Measurements from ENCODE around the gene ALLC. TPM values are rescaled to one million over a fixed set of nuclear protein-coding genes. Genes with fewer than 3 reads are reported as not detected.

The ALLC gene
- total RNA-seq, 2 donors from 2014 or later: not detected

DNA sequence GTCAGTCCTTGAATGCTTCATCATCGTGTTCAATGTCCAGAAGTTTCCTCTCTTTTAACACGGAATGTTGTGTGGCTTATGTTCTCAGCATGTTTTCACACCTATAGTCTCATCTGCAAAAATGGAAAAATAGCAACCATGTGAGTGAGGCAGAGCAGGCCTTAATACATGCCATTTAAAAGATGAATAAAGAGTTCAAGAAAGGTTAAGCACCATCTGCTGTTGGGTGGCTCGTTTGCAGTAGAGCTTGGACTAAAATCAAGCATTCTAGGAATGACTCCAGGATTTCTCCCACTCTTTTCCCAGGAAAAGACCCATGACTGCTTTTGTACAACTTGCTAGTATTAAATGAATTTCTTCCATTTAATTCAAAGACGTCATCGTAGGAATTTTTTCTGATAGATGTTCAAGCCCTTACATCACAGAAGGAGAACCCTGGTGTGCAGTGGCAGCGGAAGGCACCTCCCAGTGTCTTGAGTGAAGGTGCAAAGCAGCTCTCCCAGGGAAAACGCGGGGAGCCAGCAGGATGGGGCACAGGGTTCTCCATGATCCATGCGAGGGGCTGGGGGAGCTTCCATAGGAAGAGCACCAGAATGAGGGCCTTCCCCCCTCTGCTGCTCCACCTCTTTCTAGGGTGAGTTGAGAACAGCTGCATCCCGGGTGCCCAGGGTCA is 55.0 kb downstream of the ALLC start:
- H3K4me1 Mint-ChIP-seq: no peaks in the 10 kb centered on the region
- H3K36me3 Mint-ChIP-seq (ENCODE audit: low read depth): no peaks in the 10 kb centered on the region
- no peak overlapping the region for H3K4me3 Mint-ChIP-seq
- H3K9me3 Mint-ChIP-seq: no peaks in the 10 kb centered on the region
- peaks cover 12% of the 10 kb centered on the region for H3K27me3 Mint-ChIP-seq
- H3K27ac Mint-ChIP-seq: no peak overlapping the region
- ATAC-seq (replicated peaks): no peak

DNA sequence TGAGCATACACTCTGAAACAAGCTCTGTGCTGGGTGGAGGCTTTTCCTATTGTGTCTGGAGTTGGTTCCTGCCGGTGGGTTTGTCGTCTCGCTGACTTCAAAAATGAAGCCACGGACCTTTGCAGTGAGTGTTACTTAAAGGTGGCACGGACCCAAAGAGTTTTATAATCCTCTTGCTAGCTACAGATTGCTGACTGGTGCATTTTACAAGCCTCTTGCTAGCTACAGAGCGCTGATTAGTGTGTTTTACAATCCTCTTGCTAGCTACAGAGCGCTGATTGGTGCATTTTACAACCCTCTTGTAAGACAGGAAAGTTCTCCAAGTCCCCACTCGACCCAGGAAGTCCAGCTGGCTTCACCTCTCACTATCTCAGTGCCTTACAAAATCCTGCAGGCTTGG is 60.7 kb downstream of the ALLC start:
- Mint-ChIP-seq H3K4me3 (no peak overlapping the region), H3K9me3 (no peaks in the 10 kb centered on the region), H3K27ac (no peak overlapping the region), H3K27me3 (peaks cover 4% of the 10 kb centered on the region), H3K36me3 (ENCODE audit: low read depth) (no peaks in the 10 kb centered on the region), H3K4me1 (no peaks in the 10 kb centered on the region)
- ATAC-seq (replicated peaks): no peak

- H3K4me1 Mint-ChIP-seq: no peaks in the 10 kb centered on the region
- peaks cover 29% of the 10 kb centered on the region for H3K27me3 Mint-ChIP-seq
- no peaks in the 10 kb centered on the region for H3K9me3 Mint-ChIP-seq
- H3K36me3 Mint-ChIP-seq (ENCODE audit: low read depth): no peaks in the 10 kb centered on the region
- ATAC-seq (replicated peaks): no peak
- H3K27ac Mint-ChIP-seq: no peak overlapping the region
- no peak overlapping the region for H3K4me3 Mint-ChIP-seq
Observed at GRCh38 chr2:3725002-3725401, 67.0 kb downstream of the ALLC start.

- H3K27ac Mint-ChIP-seq: no peak overlapping the region
- peaks cover 29% of the 10 kb centered on the region for H3K27me3 Mint-ChIP-seq
- no peak for ATAC-seq (replicated peaks)
- H3K4me1 Mint-ChIP-seq: no peaks in the 10 kb centered on the region
- no peaks in the 10 kb centered on the region for H3K36me3 Mint-ChIP-seq (ENCODE audit: low read depth)
- no peak overlapping the region for H3K4me3 Mint-ChIP-seq
- H3K9me3 Mint-ChIP-seq: no peaks in the 10 kb centered on the region
Observed at GRCh38 chr2:3725458-3726250, 67.7 kb downstream of the ALLC start.

- H3K27me3 Mint-ChIP-seq: peaks cover 29% of the 10 kb centered on the region
- no peaks in the 10 kb centered on the region for H3K4me1 Mint-ChIP-seq
- H3K36me3 Mint-ChIP-seq (ENCODE audit: low read depth): no peaks in the 10 kb centered on the region
- no peak for ATAC-seq (replicated peaks)
- H3K27ac Mint-ChIP-seq: no peak overlapping the region
- no peaks in the 10 kb centered on the region for H3K9me3 Mint-ChIP-seq
- H3K4me3 Mint-ChIP-seq: no peak overlapping the region
Observed at GRCh38 chr2:3726511-3726910, 68.5 kb downstream of the ALLC start.

DNA sequence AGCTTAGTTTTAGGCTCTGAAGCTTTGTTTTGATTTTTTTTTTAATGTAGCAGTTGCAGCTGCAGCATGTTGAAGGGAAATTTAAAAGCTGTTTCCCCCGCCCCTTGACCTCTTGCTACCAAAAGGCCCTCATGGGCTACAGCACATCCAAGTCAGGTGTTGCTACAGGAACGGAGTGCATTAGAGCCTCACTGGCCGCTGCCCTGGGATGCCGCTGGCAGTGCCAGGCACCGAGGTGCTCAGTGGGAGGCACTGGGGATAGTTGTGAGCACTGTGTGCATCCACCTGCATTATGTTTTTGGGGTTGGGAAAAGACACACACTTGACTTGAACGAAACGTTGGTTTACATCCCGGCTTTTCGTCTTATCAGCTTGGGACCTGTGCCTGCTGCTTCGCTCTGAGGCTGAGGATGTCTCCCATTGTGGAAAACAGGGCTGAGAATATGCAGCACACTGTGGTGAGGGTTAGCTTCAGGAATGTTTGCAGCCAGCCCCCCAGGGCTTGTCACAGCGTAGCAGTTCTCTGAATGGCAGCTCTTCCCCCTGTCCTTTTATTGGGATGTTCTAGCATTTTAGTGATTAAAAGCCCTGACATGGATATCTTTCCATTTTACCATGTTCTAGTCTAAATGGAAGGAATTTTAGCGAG is 69.5 kb downstream of the ALLC start:
- no peak for ATAC-seq (replicated peaks)
- H3K36me3 Mint-ChIP-seq (ENCODE audit: low read depth): no peaks in the 10 kb centered on the region
- H3K4me1 Mint-ChIP-seq: no peaks in the 10 kb centered on the region
- no peak overlapping the region for H3K27ac Mint-ChIP-seq
- H3K9me3 Mint-ChIP-seq: no peaks in the 10 kb centered on the region
- H3K4me3 Mint-ChIP-seq: no peak overlapping the region
- H3K27me3 Mint-ChIP-seq: peaks cover 29% of the 10 kb centered on the region

GRCh38 chr2:3728104-3729054 is 70.4 kb downstream of the ALLC start:
- Mint-ChIP-seq H3K9me3 (no peaks in the 10 kb centered on the region), H3K36me3 (ENCODE audit: low read depth) (no peaks in the 10 kb centered on the region), H3K4me3 (no peak overlapping the region), H3K4me1 (no peaks in the 10 kb centered on the region), H3K27ac (no peak overlapping the region), H3K27me3 (peaks cover 25% of the 10 kb centered on the region)
- no peak for ATAC-seq (replicated peaks)

- Mint-ChIP-seq H3K4me3 (no peak overlapping the region), H3K27ac (no peak overlapping the region), H3K9me3 (no peaks in the 10 kb centered on the region), H3K36me3 (ENCODE audit: low read depth) (no peaks in the 10 kb centered on the region), H3K27me3 (peaks cover 26% of the 10 kb centered on the region), H3K4me1 (no peaks in the 10 kb centered on the region)
- ATAC-seq (replicated peaks): no peak
Observed at GRCh38 chr2:3729055-3729448, 71.1 kb downstream of the ALLC start.

GRCh38 chr2:3729786-3730185 is 71.8 kb downstream of the ALLC start:
- H3K27me3 Mint-ChIP-seq: peaks cover 34% of the 10 kb centered on the region
- no peaks in the 10 kb centered on the region for H3K4me1 Mint-ChIP-seq
- H3K9me3 Mint-ChIP-seq: no peaks in the 10 kb centered on the region
- H3K36me3 Mint-ChIP-seq (ENCODE audit: low read depth): no peaks in the 10 kb centered on the region
- no peak overlapping the region for H3K27ac Mint-ChIP-seq
- H3K4me3 Mint-ChIP-seq: no peak overlapping the region
- ATAC-seq (replicated peaks): no peak

DNA sequence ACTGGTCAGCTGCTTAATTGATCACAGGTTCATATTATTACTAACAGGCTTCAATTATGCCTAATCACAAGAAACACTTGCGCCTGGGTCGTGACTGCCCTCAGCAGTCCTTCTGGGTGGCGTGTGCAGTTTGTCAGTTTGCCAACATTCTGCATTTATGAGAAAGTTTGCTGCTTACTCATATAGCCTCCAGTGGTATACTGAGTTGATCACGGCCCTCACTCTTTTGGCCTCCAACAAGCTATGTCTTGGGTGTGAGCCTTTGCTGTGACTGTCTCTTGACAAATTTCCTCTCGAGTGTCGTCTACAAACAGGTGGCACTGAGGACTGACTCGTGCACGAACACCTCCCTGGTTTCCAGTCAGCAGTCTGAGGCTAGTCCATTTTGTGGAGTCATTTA is 72.6 kb downstream of the ALLC start:
- Mint-ChIP-seq H3K4me3 (no peak overlapping the region), H3K4me1 (no peaks in the 10 kb centered on the region), H3K27me3 (peaks cover 29% of the 10 kb centered on the region), H3K36me3 (ENCODE audit: low read depth) (no peaks in the 10 kb centered on the region), H3K9me3 (no peaks in the 10 kb centered on the region), H3K27ac (no peak overlapping the region)
- ATAC-seq (replicated peaks): no peak

DNA sequence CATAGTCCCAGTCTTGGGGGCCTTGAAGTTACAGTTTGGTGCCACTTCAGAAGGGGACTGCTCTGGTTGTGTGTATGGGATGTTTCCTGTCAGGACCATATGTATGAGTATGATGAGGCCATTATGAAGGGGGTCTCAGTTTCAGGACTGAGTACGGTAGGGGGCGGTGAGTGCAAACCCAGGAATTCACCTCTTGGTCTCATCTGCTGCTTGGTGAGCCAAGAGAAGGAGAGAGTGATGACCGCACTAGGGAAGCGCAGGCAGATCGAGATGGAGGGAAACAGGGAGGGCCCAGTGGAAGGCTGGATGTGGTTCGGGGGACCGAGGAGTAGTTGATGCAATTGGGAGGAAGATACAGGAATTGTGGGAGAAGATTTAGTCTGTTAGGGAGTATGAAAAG is 73.8 kb downstream of the ALLC start:
- Mint-ChIP-seq H3K4me1 (no peaks in the 10 kb centered on the region), H3K27me3 (peaks cover 27% of the 10 kb centered on the region), H3K36me3 (ENCODE audit: low read depth) (no peaks in the 10 kb centered on the region), H3K9me3 (no peaks in the 10 kb centered on the region), H3K27ac (no peak overlapping the region), H3K4me3 (no peak overlapping the region)
- ATAC-seq (replicated peaks): no peak

GRCh38 chr2:3736112-3736511 is 78.1 kb downstream of the ALLC start:
- no peak for ATAC-seq (replicated peaks)
- Mint-ChIP-seq H3K27me3 (peaks cover 9% of the 10 kb centered on the region), H3K4me3 (no peak overlapping the region), H3K36me3 (ENCODE audit: low read depth) (no peaks in the 10 kb centered on the region), H3K4me1 (no peaks in the 10 kb centered on the region), H3K9me3 (no peaks in the 10 kb centered on the region), H3K27ac (no peak overlapping the region)

GRCh38 chr2:3737128-3737527 is 79.1 kb downstream of the ALLC start:
- Mint-ChIP-seq H3K36me3 (ENCODE audit: low read depth) (no peaks in the 10 kb centered on the region), H3K4me1 (no peaks in the 10 kb centered on the region), H3K9me3 (no peaks in the 10 kb centered on the region), H3K27ac (no peak overlapping the region), H3K4me3 (no peak overlapping the region), H3K27me3 (peaks cover 12% of the 10 kb centered on the region)
- ATAC-seq (replicated peaks): no peak

- H3K27me3 Mint-ChIP-seq: peaks cover 12% of the 10 kb centered on the region
- H3K9me3 Mint-ChIP-seq: no peaks in the 10 kb centered on the region
- no peaks in the 10 kb centered on the region for H3K36me3 Mint-ChIP-seq (ENCODE audit: low read depth)
- no peak overlapping the region for H3K4me3 Mint-ChIP-seq
- H3K27ac Mint-ChIP-seq: no peak overlapping the region
- no peaks in the 10 kb centered on the region for H3K4me1 Mint-ChIP-seq
- no peak for ATAC-seq (replicated peaks)
Observed at GRCh38 chr2:3738454-3738853, 80.5 kb downstream of the ALLC start.
